ENCODE measurements around the gene NR2C1.
A peak's percentile ranks its signal among the peaks of the same experiment; 100 is the strongest.
"Not testable (repeated sequence)": the region's sequence is repeated elsewhere in the genome, so short reads cannot be mapped to it uniquely, and the experiment has no call there.

NR2C1 gene

DNA sequence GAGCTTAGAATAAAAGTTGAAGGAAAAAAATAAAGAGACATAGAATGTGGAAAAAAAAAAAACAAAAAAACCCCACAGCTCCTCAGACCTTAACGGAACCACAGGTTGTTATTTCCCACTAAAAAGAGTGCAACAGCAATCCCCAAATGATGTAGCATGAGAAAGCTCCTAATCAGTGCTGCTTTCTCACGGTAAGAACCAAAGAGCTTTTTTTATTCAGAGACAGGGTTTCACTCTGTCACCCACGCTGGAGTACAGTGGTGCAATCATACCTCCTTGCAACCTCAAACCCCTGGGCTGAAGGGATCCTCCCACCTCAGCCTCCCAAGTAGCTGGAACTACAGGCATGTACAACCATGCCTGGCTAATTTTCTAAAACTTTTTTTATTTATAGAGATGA, 83.2 kb downstream of the NR2C1 start:
- no peak for DNase-seq (ENCODE audit: low read depth)
- TF ChIP-seq, protein P1, sequence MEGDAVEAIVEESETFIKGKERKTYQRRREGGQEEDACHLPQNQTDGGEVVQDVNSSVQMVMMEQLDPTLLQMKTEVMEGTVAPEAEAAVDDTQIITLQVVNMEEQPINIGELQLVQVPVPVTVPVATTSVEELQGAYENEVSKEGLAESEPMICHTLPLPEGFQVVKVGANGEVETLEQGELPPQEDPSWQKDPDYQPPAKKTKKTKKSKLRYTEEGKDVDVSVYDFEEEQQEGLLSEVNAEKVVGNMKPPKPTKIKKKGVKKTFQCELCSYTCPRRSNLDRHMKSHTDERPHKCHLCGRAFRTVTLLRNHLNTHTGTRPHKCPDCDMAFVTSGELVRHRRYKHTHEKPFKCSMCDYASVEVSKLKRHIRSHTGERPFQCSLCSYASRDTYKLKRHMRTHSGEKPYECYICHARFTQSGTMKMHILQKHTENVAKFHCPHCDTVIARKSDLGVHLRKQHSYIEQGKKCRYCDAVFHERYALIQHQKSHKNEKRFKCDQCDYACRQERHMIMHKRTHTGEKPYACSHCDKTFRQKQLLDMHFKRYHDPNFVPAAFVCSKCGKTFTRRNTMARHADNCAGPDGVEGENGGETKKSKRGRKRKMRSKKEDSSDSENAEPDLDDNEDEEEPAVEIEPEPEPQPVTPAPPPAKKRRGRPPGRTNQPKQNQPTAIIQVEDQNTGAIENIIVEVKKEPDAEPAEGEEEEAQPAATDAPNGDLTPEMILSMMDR (conservative IDR thresholded peaks at IDR 0.05; ENCODE audit: low read depth, low read length): no peak
- H3K4me3 ChIP-seq (ENCODE audit: low read length): no peak overlapping the region

DNA sequence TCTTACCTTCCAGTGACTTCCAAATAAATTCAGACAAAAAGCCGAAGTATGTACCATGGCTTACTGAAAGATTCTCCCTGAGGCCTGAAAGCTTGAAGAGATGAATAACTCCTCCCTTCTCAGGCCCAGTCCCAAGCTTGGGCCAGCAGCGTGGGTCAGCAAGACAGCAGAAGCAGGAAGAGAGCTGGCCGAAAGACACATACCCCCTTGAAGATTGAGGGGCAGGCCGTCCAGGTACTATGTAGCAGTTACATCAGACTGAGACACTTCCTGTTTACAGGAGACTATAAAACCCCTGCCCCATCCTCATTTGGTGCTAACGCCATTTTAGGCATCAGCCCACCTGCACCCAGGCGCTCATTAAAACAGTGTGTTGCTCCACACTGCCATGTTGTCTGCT, 84.9 kb downstream of the NR2C1 start:
- DNase-seq (ENCODE audit: low read depth): no peak
- no peak overlapping the region for H3K4me3 ChIP-seq (ENCODE audit: low read length)
- TF ChIP-seq, protein P1 (conservative IDR thresholded peaks at IDR 0.05; ENCODE audit: low read depth, low read length): no peak

DNA sequence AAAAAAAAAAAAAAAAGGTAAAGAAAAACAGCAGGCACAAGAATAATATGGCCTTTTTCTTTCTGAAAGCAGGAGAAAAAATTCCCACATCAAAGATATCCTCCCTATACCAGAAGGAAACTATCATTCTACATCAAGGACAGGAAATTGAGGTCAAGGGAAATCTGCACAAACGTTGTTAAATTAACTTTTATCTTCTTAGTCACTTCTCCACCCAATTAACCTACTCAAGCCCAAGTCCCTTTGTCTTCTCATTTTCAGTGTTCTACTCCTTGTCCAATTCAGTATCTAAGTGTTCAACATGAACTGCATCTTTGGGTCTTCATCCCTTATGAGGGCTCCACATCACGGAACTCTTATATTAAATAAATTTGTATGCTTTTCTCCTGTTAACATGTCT, 85.6 kb downstream of the NR2C1 start:
- H3K4me3 ChIP-seq (ENCODE audit: low read length): no peak overlapping the region
- TF ChIP-seq, protein P1 (conservative IDR thresholded peaks at IDR 0.05; ENCODE audit: low read depth, low read length): no peak
- DNase-seq (ENCODE audit: low read depth): no peak

DNA sequence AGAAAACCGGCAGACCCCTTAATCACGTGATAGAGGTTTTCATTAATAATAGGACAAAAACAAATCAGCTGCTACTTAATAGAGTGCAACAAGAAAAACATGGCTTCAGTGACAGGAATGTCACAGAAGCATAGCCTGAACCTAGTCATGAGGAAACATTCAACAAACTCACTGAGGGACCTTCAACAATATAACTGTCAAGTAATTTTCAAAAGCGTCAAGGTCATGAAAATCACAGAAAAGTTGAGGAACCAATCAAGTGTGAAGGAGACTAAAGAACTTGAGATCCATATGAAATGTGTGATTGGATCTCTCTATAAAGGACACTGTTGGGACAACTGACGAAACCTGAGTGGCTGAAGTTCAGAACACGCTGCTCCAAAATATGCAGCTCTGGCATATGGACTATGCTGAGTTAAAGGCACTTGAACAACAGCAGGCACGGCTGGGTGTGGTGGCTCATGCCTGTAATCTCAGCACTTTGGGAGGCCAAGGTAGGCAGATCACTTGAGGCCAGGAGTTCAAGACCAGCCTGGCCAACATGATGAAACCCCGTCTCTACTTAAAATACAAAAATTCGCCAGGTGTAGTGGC, 86.2 kb downstream of the NR2C1 start:
- TF ChIP-seq, protein P1 (conservative IDR thresholded peaks at IDR 0.05; ENCODE audit: low read depth, low read length): no peak
- no peak for DNase-seq (ENCODE audit: low read depth)
- no peak overlapping the region for H3K4me3 ChIP-seq (ENCODE audit: low read length)

DNA sequence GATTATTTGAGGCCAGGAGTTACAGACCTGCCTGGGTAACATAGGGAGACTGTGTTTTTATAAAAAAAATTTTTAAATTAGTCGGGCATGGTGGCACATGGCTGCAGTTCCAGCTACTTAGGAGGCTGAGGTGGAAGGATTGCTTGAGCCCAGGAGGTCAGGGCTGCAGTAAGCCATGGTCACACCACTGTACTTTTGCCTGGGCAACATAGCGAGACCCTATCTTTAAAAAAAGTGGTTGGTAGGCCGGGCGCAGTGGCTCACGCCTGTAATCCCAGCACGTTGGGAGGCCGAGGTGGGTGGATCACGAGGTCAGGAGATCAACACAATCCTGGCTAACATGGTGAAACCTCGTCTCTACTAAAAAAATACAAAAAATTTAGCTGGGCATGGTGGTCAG, 88.3 kb downstream of the NR2C1 start:
- not testable (repeated sequence) for H3K4me3 ChIP-seq (ENCODE audit: low read length)

DNA sequence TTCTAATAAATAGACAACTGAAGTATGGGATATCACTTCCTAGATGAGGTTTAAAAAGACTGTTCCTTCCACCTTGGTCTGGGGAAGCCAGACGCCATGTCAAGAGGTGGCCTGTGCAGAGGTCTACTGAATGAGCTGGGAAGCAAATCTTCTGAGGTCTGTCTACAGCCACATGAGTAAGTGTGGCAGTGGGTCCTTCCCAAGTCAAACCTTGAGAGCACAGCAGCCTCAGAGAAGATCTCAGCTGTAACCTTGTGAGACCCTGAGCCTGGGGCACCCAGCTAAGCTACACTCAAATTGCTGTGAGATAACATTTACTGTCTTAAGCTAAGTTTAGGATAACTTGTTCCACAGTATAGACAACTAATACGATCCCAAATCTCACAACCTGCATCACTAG, 90.1 kb downstream of the NR2C1 start:
- TF ChIP-seq, protein P1 (conservative IDR thresholded peaks at IDR 0.05; ENCODE audit: low read depth, low read length): no peak
- no peak overlapping the region for H3K4me3 ChIP-seq (ENCODE audit: low read length)
- no peak for DNase-seq (ENCODE audit: low read depth)

More for the DNA sequence above, 88.3 kb downstream of the NR2C1 start:
- not testable (repeated sequence) for DNase-seq (ENCODE audit: low read depth)

DNA sequence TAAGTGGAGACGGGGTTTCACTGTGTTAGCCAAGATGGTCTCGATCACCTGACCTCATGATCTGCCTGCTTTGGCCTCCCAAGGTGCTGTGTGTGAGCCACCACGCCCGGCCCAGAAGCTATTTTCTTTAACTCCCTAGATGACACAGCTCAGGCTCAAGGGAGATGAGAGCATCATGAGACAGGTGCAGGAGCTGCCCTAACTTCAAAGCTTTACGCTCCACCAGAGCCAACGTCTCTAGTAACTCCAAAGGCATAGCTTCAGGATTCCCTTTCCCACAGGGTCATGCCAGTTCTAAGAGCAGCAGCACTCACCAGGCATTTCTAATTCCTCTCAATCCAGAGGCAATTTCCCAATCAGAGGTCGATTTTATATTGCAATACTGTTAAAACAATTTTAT, 91.0 kb downstream of the NR2C1 start:
- peak; percentile 16 for DNase-seq (ENCODE audit: low read depth)
- TF ChIP-seq, protein P1 (conservative IDR thresholded peaks at IDR 0.05; ENCODE audit: low read depth, low read length): no peak
- H3K4me3 ChIP-seq (ENCODE audit: low read length): no peak overlapping the region
